IMR-90 (cell line): ENCODE results near the gene DBX1. TPM values are rescaled to one million over a fixed set of nuclear protein-coding genes. Genes with fewer than 3 reads are reported as not detected.

Experiments used
- ATAC-seq: fragments of 200-7000 bp; cut with Tn5 transposase; 2 replicates; pipeline ENCODE4 v1.9.1; 2020; ENCODE audit warnings: low read depth, mild to moderate bottlenecking, moderate library complexity
- BruUV-seq: library from RNA; stranded (reverse); fragments of 400-500 nt; replicated peaks from 2 replicates; lab custom pipeline; 2021; lab: Mats Ljungman, UMichigan
- CTCF ChIA-PET: fragments of 300-600 bp; formaldehyde crosslinking; extraction: SDS; loops from one replicate; lab custom pipeline; 2021; ENCODE audit warnings: antibody characterized with exemption; lab: Yijun Ruan, JAX
- POLR2A ChIA-PET: fragments of 300-600 bp; sonication (Branson Sonifier 250); formaldehyde crosslinking; loops from one replicate; lab custom pipeline; 2022; ENCODE audit warnings: antibody characterized with exemption; ENCODE audit not compliant: unreplicated experiment; lab: Charles Lee
- DNase-seq: peaks from one replicate; pipeline ENCODE4 v3.0.0; 2013
- H2AFZ ChIP-seq: replicated peaks from 2 replicates; pipeline ENCODE3; 2013; ENCODE audit warnings: low read length, mild to moderate bottlenecking; ENCODE audit not compliant: poor library complexity
- H2AK5ac ChIP-seq: 2 replicates; pipeline ENCODE4 v1.6.1; 2013; ENCODE audit warnings: low read depth, low read length, inconsistent platforms
- H2AK9ac ChIP-seq: replicated peaks from 2 replicates; pipeline ENCODE3; 2013; ENCODE audit warnings: mild to moderate bottlenecking, low read depth, low read length, moderate library complexity; ENCODE audit not compliant: poor library complexity
- H2BK120ac ChIP-seq: 2 replicates; pipeline ENCODE4 v1.6.1; 2013; ENCODE audit warnings: low read depth, low read length, inconsistent platforms
- H2BK15ac ChIP-seq: 3 replicates; pipeline ENCODE4 v1.6.1; 2013; ENCODE audit warnings: low read depth, low read length, inconsistent platforms
- H2BK20ac ChIP-seq: 2 replicates; pipeline ENCODE4 v1.6.1; 2013; ENCODE audit warnings: low read depth, mild to moderate bottlenecking, inconsistent platforms, low read length, moderate library complexity
- H2BK5ac ChIP-seq: 2 replicates; pipeline ENCODE4 v1.6.1; 2013; ENCODE audit warnings: mild to moderate bottlenecking, low read depth, low read length, inconsistent platforms; ENCODE audit not compliant: poor library complexity, severe bottlenecking
- H3K14ac ChIP-seq: replicated peaks from 2 replicates; pipeline ENCODE4 v1.6.1; 2013; ENCODE audit warnings: low read depth, low read length, inconsistent platforms
- H3K18ac ChIP-seq: 2 replicates; pipeline ENCODE4 v1.6.1; 2013; ENCODE audit warnings: low read depth, low read length, control low read depth
- H3K23ac ChIP-seq: 2 replicates; pipeline ENCODE4 v1.6.1; 2013; ENCODE audit warnings: low read depth, low read length, inconsistent platforms
- H3K27ac ChIP-seq: 2 replicates; pipeline ENCODE4 v1.5.1; 2013; ENCODE audit warnings: mild to moderate bottlenecking, control low read depth, low read length; ENCODE audit not compliant: insufficient read depth
- H3K27me3 ChIP-seq: 2 replicates; pipeline ENCODE4 v1.6.1; 2013; ENCODE audit warnings: low read length; ENCODE audit not compliant: control insufficient read depth, insufficient read depth
- H3K36me3 ChIP-seq: 2 replicates; pipeline ENCODE4 v1.6.1; 2013; ENCODE audit warnings: low read length, mixed read lengths; ENCODE audit not compliant: control insufficient read depth, insufficient read depth
- H3K4ac ChIP-seq: 2 replicates; pipeline ENCODE4 v1.6.1; 2013; ENCODE audit warnings: low read depth, low read length, inconsistent platforms
- H3K4me1 ChIP-seq: 2 replicates; pipeline ENCODE4 v1.6.1; 2013; ENCODE audit warnings: low read length, mixed read lengths; ENCODE audit not compliant: control insufficient read depth, insufficient read depth
- H3K4me2 ChIP-seq: 2 replicates; pipeline ENCODE4 v1.6.1; 2013; ENCODE audit warnings: low read depth, mild to moderate bottlenecking, control low read depth, low read length, moderate library complexity
- H3K4me3 ChIP-seq: 2 replicates; pipeline ENCODE4 v1.5.1; 2013; ENCODE audit warnings: low read depth, mild to moderate bottlenecking, control low read depth, low read length, moderate library complexity; ENCODE audit not compliant: insufficient read depth
- H3K56ac ChIP-seq: 2 replicates; pipeline ENCODE4 v1.6.1; 2013; ENCODE audit warnings: low read length, inconsistent platforms; ENCODE audit not compliant: insufficient read depth; ENCODE audit errors: extremely low read depth
- H3K79me1 ChIP-seq, 2 experiments: 2 replicates each; pipeline ENCODE4 v1.6.1; 2013; ENCODE audit warnings: low read length in 2 of 2, inconsistent platforms in 1 of 2, low read depth in 1 of 2
- H3K9ac ChIP-seq: 2 replicates; pipeline ENCODE4 v1.6.1; 2013; ENCODE audit warnings: low read depth, low read length, control low read depth
- H3K9me1 ChIP-seq: 2 replicates; pipeline ENCODE4 v1.6.1; 2013; ENCODE audit warnings: low read length, inconsistent platforms; ENCODE audit not compliant: insufficient read depth
- H3K9me3 ChIP-seq: 2 replicates; pipeline ENCODE4 v1.6.1; 2013; ENCODE audit warnings: low read length; ENCODE audit not compliant: control insufficient read depth, insufficient read depth
- H4K20me1 ChIP-seq: 2 replicates; pipeline ENCODE4 v1.6.1; 2013; ENCODE audit warnings: low read length, inconsistent platforms; ENCODE audit not compliant: insufficient read depth
- H4K5ac ChIP-seq: 2 replicates; pipeline ENCODE4 v1.6.1; 2013; ENCODE audit warnings: mild to moderate bottlenecking, low read depth, low read length, control low read depth
- H4K8ac ChIP-seq, 2 experiments: 2 replicates each; pipeline ENCODE4 v1.6.1; 2013; ENCODE audit warnings: low read depth in 2 of 2, low read length in 2 of 2, control low read depth in 1 of 2, inconsistent platforms in 1 of 2
- H4K91ac ChIP-seq: 2 replicates; pipeline ENCODE4 v1.6.1; 2013; ENCODE audit warnings: low read depth, low read length, inconsistent platforms; ENCODE audit not compliant: insufficient read depth
- BHLHE40 ChIP-seq: fragments of 150-350 bp; IDR thresholded peaks from 2 replicates; pipeline ENCODE4 v1.6.1; 2016; ENCODE audit warnings: mild to moderate bottlenecking, low read depth, low read length
- CTCF ChIP-seq: conservative IDR thresholded peaks from 2 replicates; pipeline ENCODE4 v1.5.1; 2012; ENCODE audit warnings: mild to moderate bottlenecking, low read depth, low read length, improper control_type of control experiment
- ELK1 ChIP-seq: fragments of 150-350 bp; IDR thresholded peaks from 2 replicates; pipeline ENCODE4 v1.6.1; 2016; ENCODE audit warnings: low read depth, mild to moderate bottlenecking, low read length, moderate library complexity, borderline replicate concordance
- MAZ ChIP-seq: IDR thresholded peaks from 2 replicates; pipeline ENCODE4 v1.6.1; 2012; ENCODE audit warnings: low read depth, mild to moderate bottlenecking, low read length, improper control_type of control experiment, moderate library complexity, borderline replicate concordance
- MXI1 ChIP-seq: IDR thresholded peaks from 2 replicates; pipeline ENCODE4 v1.6.1; 2012; ENCODE audit warnings: low read depth, mild to moderate bottlenecking, low read length, moderate library complexity, borderline replicate concordance
- NFE2L2 ChIP-seq: fragments of 150-350 bp; IDR thresholded peaks from 2 replicates; pipeline ENCODE4 v1.6.1; 2016; ENCODE audit warnings: low read depth, mild to moderate bottlenecking, low read length
- POLR2A ChIP-seq: IDR thresholded peaks from 2 replicates; pipeline ENCODE4 v1.6.1; 2012; ENCODE audit warnings: mild to moderate bottlenecking, low read depth, low read length
- RCOR1 ChIP-seq: IDR thresholded peaks from 2 replicates; pipeline ENCODE4 v1.6.1; 2012; ENCODE audit warnings: mild to moderate bottlenecking, low read length, improper control_type of control experiment; ENCODE audit not compliant: insufficient replicate concordance
- RFX5 ChIP-seq: IDR thresholded peaks from 2 replicates; pipeline ENCODE4 v1.8.0; 2012; ENCODE audit warnings: low read depth, mild to moderate bottlenecking, low read length, moderate library complexity
- SMC3 ChIP-seq: fragments of 150-350 bp; IDR thresholded peaks from 2 replicates; pipeline ENCODE4 v1.6.1; 2016; ENCODE audit warnings: low read depth, mild to moderate bottlenecking, antibody characterized with exemption, low read length, moderate library complexity
- USF2 ChIP-seq: fragments of 150-350 bp; IDR thresholded peaks from 2 replicates; pipeline ENCODE4 v1.6.1; 2017; ENCODE audit warnings: mild to moderate bottlenecking, antibody characterized with exemption, low read length, low read depth
- WGBS, 2 experiments: methylation state at CpG; one replicate each; pipeline versions ENCODE4 v1.1.5 to v1.1.7; 2013; ENCODE audit warnings: missing lambda C conversion rate in 2 of 2; ENCODE audit not compliant: insufficient read length in 1 of 2; ENCODE audit errors: extremely low coverage in 2 of 2; 5-methylcytosine and 5-hydroxymethylcytosine counted together
- dilution Hi-C: fragments of 300-500 bp; cut with HindIII; formaldehyde crosslinking; loops from one replicate; pipeline ENCODE4 v1.14.3; 2018; ENCODE audit warnings: low sequenced_read_pairs; ENCODE audit not compliant: unreplicated experiment
- in situ Hi-C: fragments of 300-500 bp; cut with MboI; formaldehyde crosslinking; loops from 3 replicates; pipeline ENCODE4 v1.14.3; 2019; ENCODE audit warnings: low sequenced_read_pairs, inconsistent platforms, mixed read lengths
- intact Hi-C: fragments of 100-400 bp; cut with micrococcal nuclease; formaldehyde crosslinking; loops from 2 replicates; pipeline ENCODE4 v1.10.0; 2022
- polyA plus RNA-seq, 3 experiments: library from polyadenylated mRNA; depleted of rRNA; stranded (reverse); fragments of >200 nt; gene quantifications; 2 replicates each; pipeline ENCODE4 v1.2.3, GENCODE V29; 2012; ENCODE audit warnings: low replicate concordance in 1 of 3
- total RNA-seq: library from RNA; depleted of rRNA; stranded (reverse); fragments of >200 nt; gene quantifications from 2 replicates; pipeline ENCODE4 v1.2.3, GENCODE V29; 2012

Gene DBX1
- total and polyA plus RNA-seq, 2 of the 4 experiments (the other 2 are of a cell fraction), result not detected

GRCh38 chr11:20193307-20193706 is 33.0 kb upstream of the DBX1 start:
- no peak overlapping the region for H3K9ac ChIP-seq
- dilution Hi-C loops, result no loop called here
- H2BK20ac ChIP-seq, result no peak overlapping the region
- no peak overlapping the region for H3K4me2 ChIP-seq
- BruUV-seq, result no TSS peak
- TF ChIP-seq USF2 (no peak), BHLHE40 (no peak), ELK1 (no peak), RCOR1 (no peak), NFE2L2 (no peak), POLR2A (no peak), CTCF (no peak), SMC3 (no peak), MAZ (no peak), RFX5 (no peak), MXI1 (no peak)
- no peak overlapping the region for H4K5ac ChIP-seq
- no peaks in the 10 kb centered on the region for H4K20me1 ChIP-seq
- no peak overlapping the region for H3K4ac ChIP-seq
- no peak overlapping the region for H3K27ac ChIP-seq
- ATAC-seq, result no peak
- H2AFZ ChIP-seq, result no peak overlapping the region
- no peak overlapping the region for H3K4me3 ChIP-seq
- H4K8ac ChIP-seq, result no peak overlapping the region
- no peak overlapping the region for H3K18ac ChIP-seq
- H2BK120ac ChIP-seq, result no peak overlapping the region
- no peak overlapping the region for H3K23ac ChIP-seq
- H4K91ac ChIP-seq, result no peak overlapping the region
- no peaks in the 10 kb centered on the region for H3K79me1 ChIP-seq
- no peak overlapping the region for H2AK9ac ChIP-seq
- no peak overlapping the region for H3K14ac ChIP-seq
- no peaks in the 10 kb centered on the region for H3K4me1 ChIP-seq
- H2AK5ac ChIP-seq, result no peak overlapping the region
- no CpG with 5 or more reads among the region's 3 CpGs for WGBS, 2 experiments
- no peaks in the 10 kb centered on the region for H3K36me3 ChIP-seq
- DNase-seq, result no peak
- in situ Hi-C loops, result no loop called here
- H3K9me3 ChIP-seq, result no peaks in the 10 kb centered on the region
- CTCF ChIA-PET, result no interaction called here
- peaks cover 12% of the 10 kb centered on the region for H3K27me3 ChIP-seq
- no peak overlapping the region for H2BK15ac ChIP-seq
- H3K56ac ChIP-seq, result no peak overlapping the region
- intact Hi-C loops, result no loop called here
- POLR2A ChIA-PET, result no interaction called here
- H2BK5ac ChIP-seq, result no peak overlapping the region
- no peaks in the 10 kb centered on the region for H3K9me1 ChIP-seq
